Placental pericyte (primary cell): ENCODE data around the gene BTBD8. TPM values are rescaled to one million over a fixed set of nuclear protein-coding genes. Genes with fewer than 3 reads are reported as not detected.

ENCODE experiments used
- total RNA-seq: library from RNA; depleted of rRNA; stranded (reverse); fragments of >200 nt; gene quantifications from 2 replicates; pipeline ENCODE4 v1.2.3, GENCODE V29; 2012

BTBD8 gene
- 2.4 and 2.8 TPM in 2 replicates for total RNA-seq

GRCh38 chr1:92080128-92080985 is at the start of gene BTBD8:
BTBD8 (plus strand) TSS chr1:92080345; CDS start chr1:92080572, 227 bp downstream.

DNA sequence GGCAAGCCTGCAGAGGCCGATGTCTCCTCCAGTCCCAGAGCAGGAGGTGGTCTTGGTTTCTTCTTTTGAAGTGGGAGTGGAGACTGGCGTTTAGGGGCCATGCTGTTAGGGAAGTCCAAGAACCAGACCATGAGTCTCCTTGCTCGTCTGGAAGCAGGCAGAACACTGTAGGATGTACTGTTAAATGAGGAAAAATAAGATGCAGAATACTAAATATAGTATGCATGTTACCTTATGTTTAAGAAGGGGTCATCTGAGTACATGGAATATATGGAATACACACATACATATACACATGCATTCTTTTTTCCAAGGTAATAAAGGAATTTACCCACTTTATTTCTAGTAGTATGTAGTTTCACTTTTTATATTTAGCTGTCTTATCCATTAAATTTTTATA is 4.8 kb upstream of the BTBD8 start, which contains the start of gene SETSIP:
TSS of gene SETSIP (minus strand) at position 101 of the 400 bp plus-strand sequence. CDS start at position 101, 0 bp downstream.

GRCh38 chr1:92217721-92218120 is 137.6 kb downstream of the BTBD8 start, which contains the start of gene C1orf146:
C1orf146 (plus strand) TSS chr1:92217915; CDS start chr1:92231421, 13,506 bp downstream.

Other genes starting within 250 kb of the BTBD8 start
- gene TGFBR3, start 194.2 kb upstream of the BTBD8 start, total RNA-seq: 20.5 and 56.9 TPM in 2 replicates
- gene BRDT, start 130.9 kb upstream of the BTBD8 start, total RNA-seq: 0.22 and 2.1 TPM in 2 replicates
- gene EPHX4, start 50.4 kb upstream of the BTBD8 start, total RNA-seq: 0.88 and 7.0 TPM in 2 replicates
- not detected in 2 replicates for gene SETSIP, start 4.9 kb upstream of the BTBD8 start, total RNA-seq
- not detected in 2 replicates for gene C1orf146, start 137.6 kb downstream of the BTBD8 start, total RNA-seq
- gene GLMN, start 218.6 kb downstream of the BTBD8 start, total RNA-seq: 5.7 and 15.3 TPM in 2 replicates
- 5.3 and 6.4 TPM in 2 replicates for gene RPAP2, start 218.7 kb downstream of the BTBD8 start, total RNA-seq